GM12892 (cell line): Measurements from ENCODE around the gene KAZN.

Experiments used
- POLR2A ChIP-seq: IDR thresholded peaks from 2 replicates; pipeline ENCODE4 v1.6.1; 2011; ENCODE audit warnings: low read depth, low read length, control low read depth
- POLR2AphosphoS5 ChIP-seq: IDR thresholded peaks from 2 replicates; pipeline ENCODE4 v1.6.1; 2011; ENCODE audit warnings: low read depth, low read length, control low read depth
- TAF1 ChIP-seq: IDR thresholded peaks from 2 replicates; pipeline ENCODE4 v1.6.1; 2011; ENCODE audit warnings: low read depth, mild to moderate bottlenecking, control low read depth, low read length, borderline replicate concordance

DNA sequence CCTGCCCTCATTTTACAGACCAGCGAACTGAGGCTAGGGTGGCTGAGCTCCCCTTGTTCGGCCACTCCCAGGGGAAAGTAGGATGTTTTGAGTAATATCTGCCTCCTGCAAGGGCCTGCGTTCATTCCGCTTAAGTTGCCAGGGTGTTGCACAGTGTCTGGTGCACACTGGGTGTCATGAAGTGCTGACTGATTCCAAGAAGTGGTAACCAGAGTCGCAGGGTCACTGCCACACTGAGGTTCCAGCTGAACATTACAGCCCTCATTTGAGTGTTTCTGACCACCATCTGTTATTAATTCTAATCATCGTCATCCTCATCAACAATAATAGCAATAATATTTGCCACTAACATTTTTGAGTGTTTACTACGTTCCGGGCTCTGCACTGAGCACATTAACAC, 250.6 kb downstream of the KAZN start:
- no peak for TF ChIP-seq POLR2A
- no peak for TF ChIP-seq TAF1
- TF ChIP-seq POLR2AphosphoS5, result no peak
